HepG2 (cell line): ENCODE data around the gene RASA2.

Experiments used
- BHLHE40 ChIP-seq: IDR thresholded peaks from 2 replicates; pipeline ENCODE4 v1.6.1; 2011; ENCODE audit warnings: low read length, improper control_type of control experiment
- CBX1 ChIP-seq: IDR thresholded peaks from one replicate; pipeline ENCODE4 v1.6.1; 2016; ENCODE audit warnings: antibody characterized with exemption, low read depth
- CTCF ChIP-seq: sonication (generic); formaldehyde crosslinking; IDR thresholded peaks from 2 replicates; pipeline ENCODE4 v1.5.0; 2020; ENCODE audit warnings: mild to moderate bottlenecking, missing genetic modification reagents, moderate library complexity
- ESRRA ChIP-seq: sonication (generic); formaldehyde crosslinking; IDR thresholded peaks from 2 replicates; pipeline ENCODE4 v1.5.1; 2020; ENCODE audit warnings: mild to moderate bottlenecking, low read depth, missing genetic modification reagents
- HCFC1 ChIP-seq: fragments of 150-350 bp; IDR thresholded peaks from 2 replicates; pipeline ENCODE4 v1.6.1; 2014; ENCODE audit warnings: low read depth, low read length
- HNRNPH1 ChIP-seq: fragments of 200-400 bp; formaldehyde crosslinking; optimal IDR thresholded peaks from 2 replicates; pipeline ENCODE3; 2017; ENCODE audit warnings: mild to moderate bottlenecking, low read depth, low read length
- MED13 ChIP-seq: sonication (generic); formaldehyde crosslinking; IDR thresholded peaks from 2 replicates; pipeline ENCODE4 v1.5.0; 2020; ENCODE audit warnings: missing genetic modification reagents
- POLR2A ChIP-seq, 2 experiments: IDR thresholded peaks; 2 replicates each; pipeline ENCODE4 v1.6.1; 2011; ENCODE audit warnings: low read depth in 2 of 2, low read length in 2 of 2, mild to moderate bottlenecking in 1 of 2, moderate library complexity in 1 of 2; ENCODE audit not compliant: insufficient read depth in 1 of 2
- POLR2AphosphoS5 ChIP-seq: IDR thresholded peaks from 2 replicates; pipeline ENCODE4 v1.6.1; 2012; ENCODE audit warnings: low read depth, low read length
- RBM39 ChIP-seq: fragments of 200-400 bp; formaldehyde crosslinking; IDR thresholded peaks from one replicate; pipeline ENCODE4 v1.6.1; 2018; ENCODE audit warnings: antibody characterized with exemption, mild to moderate bottlenecking, low read depth, low read length; ENCODE audit not compliant: poor library complexity, severe bottlenecking

- TF ChIP-seq POLR2A (IDR thresholded peaks at IDR 0.05; ENCODE audit: insufficient read depth in 1 of 2, low read depth in 2 of 2, low read length in 2 of 2) (no peak), CBX1 (no peak), HNRNPH1 (no peak), BHLHE40 (peak; percentile 72), HCFC1 (no peak), MED13 (CRISPR knock-in tag) (no peak), POLR2AphosphoS5 (no peak), RBM39 (no peak), ESRRA (CRISPR knock-in tag) (no peak), CTCF (CRISPR knock-in tag) (no peak)
Observed at GRCh38 chr3:141482245-141482922, 4.4 kb upstream of the RASA2 start.
